Mucosa of descending colon (tissue), 3 donors: ENCODE results near the gene EXPH5. TPM values are rescaled to one million over a fixed set of nuclear protein-coding genes. Genes with fewer than 3 reads are reported as not detected.

Source experiments
- ATAC-seq: fragments of 200-7000 bp; cut with Tn5 transposase; one replicate; pipeline ENCODE4 v1.9.1; 2020; ENCODE audit warnings: mild to moderate bottlenecking, moderate library complexity
- DNase-seq, 3 donors: peaks; one replicate each; pipeline ENCODE4 v3.0.0-alpha.2; 2020
- H3K36me3 ChIP-seq: fragments of 200-600 bp; one replicate; pipeline ENCODE4 v1.8.0; 2021; ENCODE audit warnings: low read depth, mild to moderate bottlenecking
- H3K4me1 ChIP-seq: fragments of 200-600 bp; one replicate; pipeline ENCODE4 v1.8.0; 2021; ENCODE audit warnings: low read depth, mild to moderate bottlenecking
- H3K4me3 ChIP-seq: fragments of 200-600 bp; one replicate; pipeline ENCODE4 v1.8.0; 2021; ENCODE audit warnings: mild to moderate bottlenecking
- H3K9me3 ChIP-seq: fragments of 200-600 bp; one replicate; pipeline ENCODE4 v1.8.0; 2021; ENCODE audit warnings: mild to moderate bottlenecking
- CTCF ChIP-seq: fragments of 200-600 bp; IDR thresholded peaks from one replicate; pipeline ENCODE4 v1.8.0; 2022; ENCODE audit warnings: antibody characterized with exemption, mild to moderate bottlenecking
- intact Hi-C, 2 donors: fragments of 100-400 bp; cut with DNase I in 1 of 2; cut with micrococcal nuclease in 1 of 2; formaldehyde crosslinking; loops; one replicate each; pipeline versions ENCODE4 v1.11.0 to v1.11.1; 2022; cut with DNase I, micrococcal nuclease
- total RNA-seq, 3 donors: library from RNA; stranded (reverse); fragmentation: NEBNext Ultra II Directional in 2 of 3; extraction: Animal tissue kit (Norgen Biotek cat#: 25700) in 2 of 3; gene quantifications; one replicate each; pipeline versions ENCODE4 v1.2.1 to v1.2.4, GENCODE V29; 2021 to 2023
- donor health status: DM: no; HTN: no; CAD: no; lungs with moderate emphysema.
- donor health status: DM: no; HTN: no; CAD: no.
- donor health status: DM: no; HTN: yes; CAD: no.

Gene EXPH5
- total RNA-seq, 3 donors from 2014 or later: 22.4 to 79.3 (median 26.1) TPM

- Histone ChIP-seq H3K4me3 (no peak overlapping the region), H3K36me3 (no peaks in the 10 kb centered on the region), H3K9me3 (no peaks in the 10 kb centered on the region), H3K4me1 (no peaks in the 10 kb centered on the region)
- DNase-seq (no peak), ATAC-seq (no peak)
- no peak for TF ChIP-seq CTCF
- intact Hi-C loops: no loop called here
These were observed 66.2 kb downstream of the EXPH5 start for GRCh38 chr11:108527382-108527781.

DNA sequence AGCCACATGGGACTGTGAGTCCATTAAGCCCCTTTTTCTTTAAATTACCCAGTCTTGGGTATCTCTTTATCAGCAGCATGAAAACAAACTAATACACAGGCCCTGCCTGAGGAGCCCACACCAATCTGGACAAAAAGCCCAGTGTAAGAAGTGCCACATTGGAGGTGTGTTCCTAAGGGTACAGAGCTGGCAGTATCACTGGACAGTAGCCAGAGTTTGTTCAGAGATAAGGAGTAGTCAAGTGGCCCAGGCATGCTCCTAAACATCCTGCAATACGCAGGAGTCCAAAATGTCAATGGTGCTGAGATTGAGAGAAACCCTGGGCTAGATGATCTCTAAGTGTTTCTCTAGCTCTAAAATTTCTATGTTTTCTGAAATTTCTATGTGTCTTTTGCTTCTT lies 68.4 kb downstream of the EXPH5 start:
- Histone ChIP-seq H3K4me3 (no peak overlapping the region), H3K36me3 (no peaks in the 10 kb centered on the region), H3K9me3 (no peaks in the 10 kb centered on the region), H3K4me1 (no peaks in the 10 kb centered on the region)
- TF ChIP-seq CTCF: no peak
- no peak for ATAC-seq
- no peak for DNase-seq
- intact Hi-C loops: no loop called here

DNA sequence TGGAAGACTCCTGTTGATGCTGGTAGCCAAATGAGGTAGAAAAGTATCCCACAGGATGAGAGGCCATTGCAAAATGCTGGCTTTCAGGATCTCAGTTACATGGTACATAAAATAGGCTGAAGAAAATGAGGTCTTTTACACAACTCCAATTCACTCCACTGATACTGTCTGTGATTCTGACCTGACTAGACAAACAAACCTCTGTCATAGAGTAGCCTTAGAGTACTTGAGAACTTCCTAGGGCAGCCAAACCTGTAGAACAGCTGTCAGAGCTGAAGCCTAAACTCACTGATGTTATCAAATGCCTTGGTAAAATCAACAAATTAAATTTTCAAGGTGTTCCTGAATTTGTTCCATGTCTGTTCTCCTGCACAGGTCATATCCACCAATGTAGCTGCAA lies 69.1 kb downstream of the EXPH5 start:
- intact Hi-C loops: no loop called here
- no peak for TF ChIP-seq CTCF
- no peaks in the 10 kb centered on the region for H3K36me3 ChIP-seq
- H3K4me3 ChIP-seq: no peak overlapping the region
- DNase-seq (no peak), ATAC-seq (no peak)
- H3K4me1 ChIP-seq: no peaks in the 10 kb centered on the region
- no peaks in the 10 kb centered on the region for H3K9me3 ChIP-seq

DNA sequence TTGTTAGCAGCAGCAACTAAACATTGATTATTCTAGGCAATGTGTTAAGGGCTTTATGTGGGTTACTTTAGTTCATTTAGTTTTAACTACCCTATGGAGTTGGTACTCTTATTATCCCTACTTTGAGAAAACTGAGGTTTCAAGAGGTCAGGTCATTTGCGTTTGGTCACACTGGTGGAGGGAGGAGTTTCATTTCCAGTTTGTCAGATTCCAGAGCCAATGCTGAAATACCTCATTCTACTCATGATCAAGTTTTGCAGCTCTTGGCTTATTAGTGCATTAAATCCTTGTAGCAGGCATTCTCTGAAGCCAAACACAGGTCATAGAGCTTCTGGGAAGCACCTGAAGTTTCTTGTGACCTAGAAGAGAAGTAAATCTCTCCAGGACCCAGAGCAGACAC lies 71.2 kb downstream of the EXPH5 start:
- no peaks in the 10 kb centered on the region for H3K9me3 ChIP-seq
- no peak for ATAC-seq
- no peak for TF ChIP-seq CTCF
- H3K4me1 ChIP-seq: no peaks in the 10 kb centered on the region
- intact Hi-C loops: no loop called here
- H3K4me3 ChIP-seq: no peak overlapping the region
- no peaks in the 10 kb centered on the region for H3K36me3 ChIP-seq
- no peak for DNase-seq

DNA sequence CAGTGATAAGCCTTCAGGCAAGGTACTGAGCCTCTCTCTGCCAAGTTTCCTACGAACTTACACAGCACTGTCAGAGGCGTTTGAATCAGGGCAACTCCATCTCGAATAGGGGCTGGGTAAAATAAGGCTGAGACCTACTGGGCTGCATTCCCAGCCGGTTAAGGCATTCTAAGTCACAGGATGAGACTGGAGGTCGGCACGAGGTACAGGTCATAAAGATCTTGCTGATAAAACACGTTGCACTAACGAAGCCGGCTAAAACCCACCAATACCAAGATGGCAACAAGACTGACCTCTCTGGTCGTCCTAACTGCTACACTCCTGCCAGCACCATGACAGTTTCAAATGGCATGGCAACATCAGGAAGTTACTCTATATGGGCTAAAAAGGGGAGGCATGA lies 75.0 kb downstream of the EXPH5 start:
- no peaks in the 10 kb centered on the region for H3K36me3 ChIP-seq
- DNase-seq (no peak), ATAC-seq (no peak)
- no peak overlapping the region for H3K4me3 ChIP-seq
- intact Hi-C loops: no loop called here
- no peaks in the 10 kb centered on the region for H3K9me3 ChIP-seq
- TF ChIP-seq CTCF: no peak
- H3K4me1 ChIP-seq: no peaks in the 10 kb centered on the region

DNA sequence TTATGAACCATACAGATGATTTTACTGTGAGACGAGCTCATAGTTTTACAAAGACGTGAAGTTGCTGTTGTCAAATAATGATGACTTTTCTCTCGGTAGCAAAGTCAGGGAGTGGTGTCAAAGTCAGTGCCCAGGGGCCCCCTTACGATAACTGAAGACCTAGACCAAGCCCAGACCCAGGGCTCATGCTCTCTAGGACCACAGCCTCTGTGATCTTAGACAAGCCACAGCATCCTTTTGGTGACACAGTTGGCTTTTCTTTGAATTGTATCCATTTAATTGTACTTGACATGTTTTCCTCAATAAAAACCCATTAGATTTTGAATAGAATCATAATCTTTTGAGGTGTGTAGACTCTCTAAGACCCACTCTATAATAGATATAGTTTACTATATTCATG lies 77.4 kb downstream of the EXPH5 start:
- ATAC-seq (no peak), DNase-seq (no peak)
- H3K36me3 ChIP-seq: no peaks in the 10 kb centered on the region
- no peaks in the 10 kb centered on the region for H3K4me1 ChIP-seq
- intact Hi-C loops: no loop called here
- H3K9me3 ChIP-seq: no peaks in the 10 kb centered on the region
- H3K4me3 ChIP-seq: no peak overlapping the region
- TF ChIP-seq CTCF: no peak
